ENCODE measurements around the gene AFAP1. TPM values are rescaled to one million over a fixed set of nuclear protein-coding genes. Genes with fewer than 3 reads are reported as not detected.

AFAP1 gene
- total RNA-seq, 2 donors from 2014 or later, result 32.1 to 40.1 TPM

GRCh38 chr4:7867191-7867590 is 72.5 kb downstream of the AFAP1 start:
- peaks cover 16 to 19% of the 10 kb centered on the region in 2 donors for H3K4me1 ChIP-seq (ENCODE audit: control insufficient read depth in 1 of 2, low read depth in 2 of 2)
- H3K36me3 ChIP-seq, result no peaks in the 10 kb centered on the region
- ATAC-seq (ENCODE audit: insufficient number of reproducible peaks, low FRiP score, low read depth), result no peak
- no peaks in the 10 kb centered on the region for H3K27me3 ChIP-seq (replicated peaks; ENCODE audit: insufficient read depth)
- DNase-seq (ENCODE audit: low spot score), result no peak
- TF ChIP-seq, protein P1, sequence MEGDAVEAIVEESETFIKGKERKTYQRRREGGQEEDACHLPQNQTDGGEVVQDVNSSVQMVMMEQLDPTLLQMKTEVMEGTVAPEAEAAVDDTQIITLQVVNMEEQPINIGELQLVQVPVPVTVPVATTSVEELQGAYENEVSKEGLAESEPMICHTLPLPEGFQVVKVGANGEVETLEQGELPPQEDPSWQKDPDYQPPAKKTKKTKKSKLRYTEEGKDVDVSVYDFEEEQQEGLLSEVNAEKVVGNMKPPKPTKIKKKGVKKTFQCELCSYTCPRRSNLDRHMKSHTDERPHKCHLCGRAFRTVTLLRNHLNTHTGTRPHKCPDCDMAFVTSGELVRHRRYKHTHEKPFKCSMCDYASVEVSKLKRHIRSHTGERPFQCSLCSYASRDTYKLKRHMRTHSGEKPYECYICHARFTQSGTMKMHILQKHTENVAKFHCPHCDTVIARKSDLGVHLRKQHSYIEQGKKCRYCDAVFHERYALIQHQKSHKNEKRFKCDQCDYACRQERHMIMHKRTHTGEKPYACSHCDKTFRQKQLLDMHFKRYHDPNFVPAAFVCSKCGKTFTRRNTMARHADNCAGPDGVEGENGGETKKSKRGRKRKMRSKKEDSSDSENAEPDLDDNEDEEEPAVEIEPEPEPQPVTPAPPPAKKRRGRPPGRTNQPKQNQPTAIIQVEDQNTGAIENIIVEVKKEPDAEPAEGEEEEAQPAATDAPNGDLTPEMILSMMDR (IDR thresholded peaks at IDR 0.05), result no peak
- no peak overlapping the region for H3K4me3 ChIP-seq
- H3K9me3 ChIP-seq, result no peaks in the 10 kb centered on the region
- H3K27ac ChIP-seq, result no peak overlapping the region

DNA sequence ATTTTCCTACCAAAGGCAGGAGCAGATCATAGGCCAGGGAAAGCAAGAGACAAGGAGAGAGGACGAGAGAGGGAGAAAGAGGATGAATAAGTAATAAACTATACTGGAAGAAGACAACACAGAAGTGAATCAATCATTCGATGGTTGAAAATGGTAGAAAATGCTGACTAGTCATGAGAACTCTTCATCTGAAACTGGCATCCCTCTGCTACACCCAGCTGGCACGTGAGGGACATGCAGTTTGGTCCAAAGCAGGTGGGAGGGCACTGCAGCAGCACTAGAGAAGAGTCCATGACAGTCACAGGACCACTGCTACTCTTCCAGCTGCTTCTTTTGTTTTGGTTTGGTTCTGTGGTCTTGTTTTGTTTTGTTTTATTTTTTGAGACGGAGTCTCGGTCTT is 74.1 kb downstream of the AFAP1 start:
- peaks cover 3 to 18% of the 10 kb centered on the region in 2 donors for H3K4me1 ChIP-seq (ENCODE audit: control insufficient read depth in 1 of 2, low read depth in 2 of 2)
- no peak overlapping the region for H3K27ac ChIP-seq
- H3K36me3 ChIP-seq, result no peaks in the 10 kb centered on the region
- H3K9me3 ChIP-seq, result no peaks in the 10 kb centered on the region
- no peak overlapping the region for H3K4me3 ChIP-seq
- TF ChIP-seq, protein P1 (IDR thresholded peaks at IDR 0.05), result no peak
- no peak for ATAC-seq (ENCODE audit: insufficient number of reproducible peaks, low FRiP score, low read depth)
- H3K27me3 ChIP-seq (replicated peaks; ENCODE audit: insufficient read depth), result no peaks in the 10 kb centered on the region
- DNase-seq (ENCODE audit: low spot score), result no peak

DNA sequence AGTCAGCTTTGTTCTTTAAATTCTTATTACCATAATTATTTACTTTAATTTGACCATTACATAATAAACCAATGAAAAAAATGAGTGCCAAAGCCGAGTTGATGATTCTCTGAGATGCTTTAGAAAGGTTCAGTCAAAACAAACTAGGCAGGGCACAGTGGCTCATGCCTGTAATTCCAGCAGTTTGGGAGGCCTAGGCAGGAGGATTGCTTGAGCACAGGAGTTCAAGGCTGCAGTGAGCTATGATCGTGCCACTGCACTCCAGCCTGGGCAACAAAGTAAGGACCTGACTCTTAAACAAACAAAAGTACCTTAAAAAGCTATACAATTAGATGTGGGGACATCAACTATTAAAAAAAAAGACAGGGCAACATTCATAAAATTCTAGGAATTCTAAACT is 75.0 kb downstream of the AFAP1 start:
- Histone ChIP-seq H3K4me3 (no peak overlapping the region), H3K36me3 (no peaks in the 10 kb centered on the region), H3K4me1 (ENCODE audit: control insufficient read depth in 1 of 2, low read depth in 2 of 2) (peaks cover 3 to 18% of the 10 kb centered on the region in 2 donors), H3K9me3 (no peaks in the 10 kb centered on the region), H3K27me3 (replicated peaks; ENCODE audit: insufficient read depth) (no peaks in the 10 kb centered on the region), H3K27ac (no peak overlapping the region)
- ATAC-seq (ENCODE audit: insufficient number of reproducible peaks, low FRiP score, low read depth) (no peak), DNase-seq (ENCODE audit: low spot score) (no peak)
- TF ChIP-seq, protein P1 (IDR thresholded peaks at IDR 0.05), result no peak

DNA sequence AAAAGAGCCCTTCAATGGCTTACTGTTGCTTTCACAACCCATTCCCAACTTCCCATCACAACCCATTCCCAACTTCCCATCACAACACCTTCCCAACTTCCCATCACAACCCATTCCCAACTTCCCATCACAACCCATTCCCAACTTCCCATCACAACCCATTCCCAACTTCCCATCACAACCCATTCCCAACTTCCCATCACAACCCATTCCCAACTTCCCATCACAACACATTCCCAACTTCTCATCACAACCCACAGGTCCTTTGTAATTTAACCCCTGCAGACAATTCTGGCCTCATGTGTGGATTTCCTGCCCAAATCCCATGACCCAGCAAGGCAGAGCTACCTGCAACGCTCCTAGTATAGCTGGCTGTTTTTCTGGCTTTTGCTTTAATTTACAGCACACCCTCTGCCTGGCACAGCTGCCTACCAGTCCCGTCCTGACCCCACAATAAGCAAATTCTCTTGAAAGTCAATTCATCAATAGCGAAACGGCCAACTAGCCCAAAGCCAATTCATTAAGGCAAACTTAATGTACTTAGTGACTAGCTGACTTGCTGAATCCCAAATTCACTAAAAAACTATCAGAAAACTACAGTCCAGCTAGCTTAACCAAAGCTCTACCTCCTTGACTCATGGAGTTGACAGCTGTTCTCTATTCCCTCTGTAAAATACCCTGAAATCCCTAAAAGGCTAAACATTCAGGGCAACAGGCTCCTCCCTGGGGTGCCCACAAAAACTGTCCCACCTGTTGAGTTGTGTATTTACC is 75.6 kb downstream of the AFAP1 start:
- Histone ChIP-seq H3K4me1 (ENCODE audit: control insufficient read depth in 1 of 2, low read depth in 2 of 2) (peaks cover 3 to 24% of the 10 kb centered on the region in 2 donors), H3K9me3 (no peaks in the 10 kb centered on the region), H3K36me3 (no peaks in the 10 kb centered on the region), H3K27me3 (replicated peaks; ENCODE audit: insufficient read depth) (no peaks in the 10 kb centered on the region), H3K27ac (no peak overlapping the region), H3K4me3 (no peak overlapping the region)
- DNase-seq (ENCODE audit: low spot score) (no peak), ATAC-seq (ENCODE audit: insufficient number of reproducible peaks, low FRiP score, low read depth) (no peak)
- TF ChIP-seq, protein P1 (IDR thresholded peaks at IDR 0.05), result no peak

DNA sequence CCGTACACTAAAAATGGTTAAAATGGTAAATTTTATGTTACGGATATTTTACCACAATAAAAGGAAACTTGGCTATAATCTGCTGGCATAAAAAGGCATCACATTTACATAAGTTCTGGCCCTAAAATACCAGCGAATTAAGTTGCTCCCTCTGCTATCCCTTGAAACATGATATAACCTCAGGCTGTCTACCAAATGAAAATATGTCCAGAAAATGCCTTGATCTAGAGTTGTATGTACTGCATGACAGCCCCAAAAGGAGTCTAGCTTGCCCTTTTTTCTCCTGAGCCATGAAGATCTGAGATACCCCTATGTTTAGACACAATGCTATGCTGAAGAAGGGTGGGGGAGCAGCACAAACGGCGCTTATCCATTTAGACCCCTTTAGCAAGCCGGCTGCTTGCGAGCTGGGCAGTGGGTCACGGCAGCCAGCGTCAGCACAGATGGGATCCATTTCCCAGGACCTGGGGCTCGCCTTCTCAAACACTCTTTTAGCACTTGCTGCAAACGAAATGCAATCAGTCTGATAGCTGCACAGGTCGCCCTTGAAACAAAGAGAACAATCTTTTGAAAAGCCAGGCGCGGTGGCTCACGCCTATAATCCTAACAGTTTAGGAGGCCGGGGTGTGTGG is 77.0 kb downstream of the AFAP1 start:
- TF ChIP-seq, protein P1 (IDR thresholded peaks at IDR 0.05), result no peak
- Histone ChIP-seq H3K27me3 (replicated peaks; ENCODE audit: insufficient read depth) (no peaks in the 10 kb centered on the region), H3K36me3 (no peaks in the 10 kb centered on the region), H3K9me3 (no peaks in the 10 kb centered on the region), H3K4me3 (no peak overlapping the region), H3K4me1 (ENCODE audit: control insufficient read depth in 1 of 2, low read depth in 2 of 2) (peaks cover 3 to 36% of the 10 kb centered on the region in 2 donors), H3K27ac (no peak overlapping the region)
- ATAC-seq (ENCODE audit: insufficient number of reproducible peaks, low FRiP score, low read depth), result no peak
- DNase-seq (ENCODE audit: low spot score), result no peak

Measured in thoracic aorta (tissue), 2 donors.